H7 (cell line): Measurements from ENCODE around the gene OR11H1. TPM values are rescaled to one million over a fixed set of nuclear protein-coding genes. Genes with fewer than 3 reads are reported as not detected.
"Not testable (repeated sequence)": the region's sequence is repeated elsewhere in the genome, so short reads cannot be mapped to it uniquely, and the experiment has no call there.

ENCODE experiments used
- DNase-seq: peaks from one replicate; pipeline ENCODE4 v3.0.0; 2012
- H3K27me3 ChIP-seq: 2 replicates; pipeline ENCODE4 v1.6.0; 2011; ENCODE audit warnings: mild to moderate bottlenecking, low read length; ENCODE audit not compliant: control insufficient read depth, insufficient read depth
- H3K36me3 ChIP-seq: replicated peaks from 2 replicates; pipeline ENCODE4 v1.5.1; 2011; ENCODE audit warnings: low read length; ENCODE audit not compliant: control insufficient read depth, insufficient read depth
- H3K4me3 ChIP-seq: 2 replicates; pipeline ENCODE4 v1.5.1; 2011; ENCODE audit warnings: low read depth, mild to moderate bottlenecking, control low read depth, low read length, moderate library complexity; ENCODE audit not compliant: insufficient read depth
- total RNA-seq: library from RNA; depleted of rRNA; stranded (reverse); fragments of >200 nt; shearing (Covaris generic); gene quantifications from 2 replicates; pipeline ENCODE4 v1.2.3, GENCODE V29; 2014; rRNA removed

OR11H1 gene
- total RNA-seq: not detected in 2 replicates

- H3K27me3 ChIP-seq, H3K4me3 ChIP-seq, H3K36me3 ChIP-seq, DNase-seq: not testable (repeated sequence)
Measured at GRCh38 chr22:15527892-15528291, at the start of gene OR11H1. OR11H1 (plus strand) TSS chr22:15528192; CDS start chr22:15528192, 0 bp downstream.

GRCh38 chr22:15509967-15510366, 18.0 kb upstream of the OR11H1 start:
- not testable (repeated sequence) for H3K4me3 ChIP-seq, DNase-seq, H3K36me3 ChIP-seq, H3K27me3 ChIP-seq

DNA sequence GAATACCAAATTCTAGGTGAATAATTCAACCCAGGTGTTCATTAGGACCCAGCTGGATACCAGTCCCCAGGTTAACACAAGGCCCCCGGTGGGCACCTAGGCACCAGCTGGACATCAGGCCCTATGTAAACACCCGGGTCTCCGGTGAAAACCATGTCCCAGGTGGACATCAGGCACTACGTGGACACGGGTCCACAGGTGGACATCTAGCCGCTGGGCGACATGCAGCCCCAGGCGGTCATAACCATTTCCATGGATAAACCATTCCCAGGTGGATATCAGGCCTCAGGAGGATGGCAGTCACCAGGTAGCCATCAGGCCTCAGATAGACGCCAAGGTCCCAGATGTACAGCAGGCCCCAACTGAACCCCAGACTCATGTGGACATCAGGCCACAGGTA, 12.1 kb upstream of the OR11H1 start:
- not testable (repeated sequence) for H3K4me3 ChIP-seq, H3K36me3 ChIP-seq, DNase-seq, H3K27me3 ChIP-seq

DNA sequence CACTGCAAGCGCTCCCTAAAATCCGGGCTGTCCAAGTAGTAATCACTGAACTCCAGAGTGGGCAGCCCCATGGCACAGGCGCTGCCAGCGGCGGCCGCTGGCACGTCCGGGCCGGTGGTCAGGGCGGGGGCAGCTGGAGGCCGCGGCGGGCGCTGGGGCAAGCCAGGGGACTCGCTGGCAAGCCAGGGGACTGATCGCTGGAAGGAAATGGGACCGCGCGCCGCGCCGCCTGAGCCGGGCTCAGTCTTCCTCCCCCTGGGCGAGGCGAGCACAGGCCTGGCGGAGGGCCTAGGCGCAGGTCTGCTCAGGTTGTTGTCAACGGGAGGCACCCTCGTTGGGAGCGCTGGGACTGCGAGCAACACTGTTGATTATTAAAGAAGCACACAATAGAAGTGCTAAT, 25.8 kb downstream of the OR11H1 start:
- DNase-seq, H3K27me3 ChIP-seq, H3K4me3 ChIP-seq, H3K36me3 ChIP-seq: not testable (repeated sequence)

- H3K27me3 ChIP-seq, H3K36me3 ChIP-seq: not testable (repeated sequence)
Measured at GRCh38 chr22:15563461-15563860, 35.5 kb downstream of the OR11H1 start.

DNA sequence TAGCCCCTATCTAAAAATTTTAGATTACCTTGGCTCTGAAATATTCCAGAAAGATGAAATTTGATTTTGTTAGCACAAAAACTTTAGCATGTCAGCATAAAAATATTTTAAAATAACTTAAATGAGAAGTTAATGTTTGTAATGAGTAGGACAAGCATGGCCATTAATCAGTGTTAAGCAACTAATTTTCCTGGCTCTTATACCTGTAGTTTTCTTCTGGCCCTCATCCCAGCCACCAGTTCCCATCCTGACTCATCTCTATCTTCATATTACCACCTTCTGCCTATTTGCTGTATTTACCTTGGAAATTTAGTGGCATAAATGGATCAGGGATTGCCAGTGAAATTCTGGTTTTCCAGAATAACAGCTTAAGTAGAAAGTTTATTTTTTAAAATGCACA, 37.1 kb downstream of the OR11H1 start:
- H3K36me3 ChIP-seq, H3K27me3 ChIP-seq, H3K4me3 ChIP-seq, DNase-seq: not testable (repeated sequence)

More at GRCh38 chr22:15563461-15563860, 35.5 kb downstream of the OR11H1 start:
- DNase-seq, H3K4me3 ChIP-seq: not testable (repeated sequence)

Other genes with a start within 250 kb of the OR11H1 start
- gene POTEH, start 161.8 kb downstream of the OR11H1 start, total RNA-seq: not detected in 2 replicates